K562 (cell line): ENCODE data around the gene RC3H2. TPM values are rescaled to one million over a fixed set of nuclear protein-coding genes. Genes with fewer than 3 reads are reported as not detected.
A peak's percentile ranks its signal among the peaks of the same experiment; 100 is the strongest.

Experiments used
- BHLHE40 ChIP-seq: IDR thresholded peaks from 2 replicates; pipeline ENCODE4 v1.6.1; 2011; ENCODE audit warnings: low read length, improper control_type of control experiment
- CHD1 ChIP-seq: fragments of 200-600 bp; sonication (generic); IDR thresholded peaks from one replicate; pipeline ENCODE4 v1.6.1; 2012; ENCODE audit warnings: mild to moderate bottlenecking, moderate library complexity, low read length, inconsistent platforms
- ERF ChIP-seq: fragments of 450-650 bp; formaldehyde crosslinking; IDR thresholded peaks from 2 replicates; pipeline ENCODE4 v1.4.0; 2020; ENCODE audit warnings: mild to moderate bottlenecking, mixed read lengths
- FOXA3 ChIP-seq, 2 experiments: fragments of 450-650 bp in 1 of 2; sonication (generic) in 1 of 2; formaldehyde crosslinking; IDR thresholded peaks in 1 of 2; conservative IDR thresholded peaks in 1 of 2; 2 replicates each; pipeline versions ENCODE4 v1.4.0 to v1.8.0; 2020 to 2022; ENCODE audit warnings: mild to moderate bottlenecking in 2 of 2, missing genetic modification reagents in 1 of 2
- HDAC1 ChIP-seq, 2 experiments: fragments of 450-650 bp; IDR thresholded peaks; 2 replicates each; pipeline ENCODE4 v1.6.1; 2016 to 2017; ENCODE audit warnings: inconsistent platforms in 1 of 2, mild to moderate bottlenecking in 1 of 2, moderate library complexity in 1 of 2
- MXI1 ChIP-seq: IDR thresholded peaks from 2 replicates; pipeline ENCODE4 v1.6.1; 2011; ENCODE audit warnings: low read depth, mild to moderate bottlenecking, improper control_type of control experiment, low read length
- MYNN ChIP-seq, 2 experiments: sonication (generic); formaldehyde crosslinking in 1 of 2; IDR thresholded peaks; 2 replicates each; pipeline versions ENCODE4 v1.5.0 to v1.6.1; 2016 to 2020; ENCODE audit warnings: antibody characterized with exemption in 1 of 2, missing genetic modification reagents in 1 of 2
- SRSF9 ChIP-seq: fragments of 200-400 bp; formaldehyde crosslinking; IDR thresholded peaks from 2 replicates; pipeline ENCODE4 v1.6.1; 2017; ENCODE audit warnings: low read depth, low read length, borderline replicate concordance
- TAF9B ChIP-seq: fragments of 450-650 bp; IDR thresholded peaks from 2 replicates; pipeline ENCODE4 v1.6.1; 2018; ENCODE audit warnings: mild to moderate bottlenecking; ENCODE audit not compliant: partially characterized antibody
- ZNF224 ChIP-seq: sonication (generic); formaldehyde crosslinking; IDR thresholded peaks from 2 replicates; pipeline ENCODE4 v1.8.0; 2022; ENCODE audit warnings: mild to moderate bottlenecking, missing genetic modification reagents
- ZNF282 ChIP-seq: sonication (generic); formaldehyde crosslinking; IDR thresholded peaks from 2 replicates; pipeline ENCODE4 v1.8.1; 2023; ENCODE audit warnings: missing genetic modification reagents
- ZZZ3 ChIP-seq: fragments of 450-650 bp; IDR thresholded peaks from 2 replicates; pipeline ENCODE4 v1.6.1; 2016; ENCODE audit warnings: antibody characterized with exemption, mild to moderate bottlenecking, moderate library complexity
- polyA plus RNA-seq, 8 experiments: library from polyadenylated mRNA; depleted of rRNA in 4 of 8; stranded (reverse) in 5 of 8; unstranded in 3 of 8; fragments of >200 nt; fragmentation: Nextera tagmentation in 2 of 8; fragmentation: Illumina TruSeq in 1 of 8; extraction: Ambion mirVana in 2 of 8; extraction: Trizol in 1 of 8; gene quantifications; 2 replicates each; pipeline versions ENCODE4 v1.2.1 to v1.2.3, GENCODE V29; 2011 to 2014; ENCODE audit warnings: inconsistent platforms in 1 of 8, missing spikeins in 1 of 8
- total RNA-seq, 7 experiments: library from RNA; depleted of rRNA in 6 of 7; stranded (reverse); fragments of >200 nt in 6 of 7; fragmentation: Illumina TruSeq in 2 of 7; extraction: Trizol in 2 of 7; gene quantifications; 2 replicates each; pipeline versions ENCODE4 v1.2.1 to v1.2.3, GENCODE V29; 2011 to 2021; ENCODE audit warnings: low replicate concordance in 1 of 7
- TF ChIP-seq, protein P1 (sequence below): fragments of 450-650 bp; IDR thresholded peaks from 2 replicates; pipeline ENCODE4 v1.6.1; 2018; ENCODE audit not compliant: partially characterized antibody
- TF ChIP-seq, protein P2 (sequence below): fragments of 450-650 bp; IDR thresholded peaks from 2 replicates; pipeline ENCODE4 v1.6.1; 2016
- TF ChIP-seq, protein P3 (sequence below): conservative IDR thresholded peaks from 2 replicates; pipeline ENCODE4 v1.6.1; 2011; ENCODE audit warnings: low read depth, mild to moderate bottlenecking, low read length; ENCODE audit not compliant: control insufficient read depth
- TF ChIP-seq, protein P4 (sequence below): fragments of 450-650 bp; formaldehyde crosslinking; IDR thresholded peaks from 2 replicates; pipeline ENCODE4 v1.4.0; 2020; ENCODE audit warnings: mild to moderate bottlenecking

RC3H2 gene
- total and polyA plus RNA-seq, 9 of the 15 experiments (the other 6 are each of a cell fraction or from before 2014, with no cell fraction given) = 5.6 to 35.4 (median 18.6) TPM

DNA sequence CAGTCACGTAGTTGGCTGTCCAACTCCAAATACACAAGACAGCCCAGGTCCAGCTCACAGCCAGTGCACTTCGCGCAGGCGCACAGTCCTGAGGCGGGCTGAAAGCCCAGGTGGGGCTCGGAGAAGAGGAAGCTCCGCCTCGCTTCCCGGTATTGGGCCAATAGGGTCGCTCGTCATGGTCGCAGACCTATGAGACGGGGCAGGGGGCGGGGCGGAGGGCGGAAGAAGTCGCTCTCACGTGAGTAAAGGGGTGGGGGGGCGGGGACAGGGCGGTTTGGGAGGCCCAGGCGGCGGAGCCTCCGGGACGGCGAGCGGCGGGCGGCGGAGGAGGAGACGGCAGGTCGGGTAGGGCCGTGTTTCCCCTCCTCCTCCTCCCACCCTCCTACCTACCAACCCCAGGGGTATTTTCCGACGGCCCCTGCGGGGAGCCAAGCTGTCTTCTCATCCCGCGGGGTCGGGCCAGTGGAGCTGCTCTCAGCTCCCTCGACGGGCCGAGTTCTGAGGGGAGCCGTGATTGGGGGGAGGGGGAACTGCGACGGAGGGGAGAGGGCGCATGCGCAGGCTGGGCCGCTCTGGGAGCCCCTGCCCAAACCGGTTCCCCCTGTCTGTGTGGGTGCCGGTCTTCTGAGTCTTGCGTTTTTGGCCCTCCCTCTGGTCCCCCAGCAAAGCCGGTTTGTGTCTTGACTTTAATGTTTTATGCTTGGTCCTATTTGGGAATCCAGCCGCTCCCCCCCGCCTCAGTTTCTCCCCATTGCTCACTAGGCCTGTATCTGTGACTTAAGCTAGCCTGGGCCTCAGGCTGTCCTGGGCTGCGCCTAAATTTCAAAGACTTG is 35.8 kb upstream of the RC3H2 start, which contains the start of gene RABGAP1 (continued):
- TF ChIP-seq, protein P1, sequence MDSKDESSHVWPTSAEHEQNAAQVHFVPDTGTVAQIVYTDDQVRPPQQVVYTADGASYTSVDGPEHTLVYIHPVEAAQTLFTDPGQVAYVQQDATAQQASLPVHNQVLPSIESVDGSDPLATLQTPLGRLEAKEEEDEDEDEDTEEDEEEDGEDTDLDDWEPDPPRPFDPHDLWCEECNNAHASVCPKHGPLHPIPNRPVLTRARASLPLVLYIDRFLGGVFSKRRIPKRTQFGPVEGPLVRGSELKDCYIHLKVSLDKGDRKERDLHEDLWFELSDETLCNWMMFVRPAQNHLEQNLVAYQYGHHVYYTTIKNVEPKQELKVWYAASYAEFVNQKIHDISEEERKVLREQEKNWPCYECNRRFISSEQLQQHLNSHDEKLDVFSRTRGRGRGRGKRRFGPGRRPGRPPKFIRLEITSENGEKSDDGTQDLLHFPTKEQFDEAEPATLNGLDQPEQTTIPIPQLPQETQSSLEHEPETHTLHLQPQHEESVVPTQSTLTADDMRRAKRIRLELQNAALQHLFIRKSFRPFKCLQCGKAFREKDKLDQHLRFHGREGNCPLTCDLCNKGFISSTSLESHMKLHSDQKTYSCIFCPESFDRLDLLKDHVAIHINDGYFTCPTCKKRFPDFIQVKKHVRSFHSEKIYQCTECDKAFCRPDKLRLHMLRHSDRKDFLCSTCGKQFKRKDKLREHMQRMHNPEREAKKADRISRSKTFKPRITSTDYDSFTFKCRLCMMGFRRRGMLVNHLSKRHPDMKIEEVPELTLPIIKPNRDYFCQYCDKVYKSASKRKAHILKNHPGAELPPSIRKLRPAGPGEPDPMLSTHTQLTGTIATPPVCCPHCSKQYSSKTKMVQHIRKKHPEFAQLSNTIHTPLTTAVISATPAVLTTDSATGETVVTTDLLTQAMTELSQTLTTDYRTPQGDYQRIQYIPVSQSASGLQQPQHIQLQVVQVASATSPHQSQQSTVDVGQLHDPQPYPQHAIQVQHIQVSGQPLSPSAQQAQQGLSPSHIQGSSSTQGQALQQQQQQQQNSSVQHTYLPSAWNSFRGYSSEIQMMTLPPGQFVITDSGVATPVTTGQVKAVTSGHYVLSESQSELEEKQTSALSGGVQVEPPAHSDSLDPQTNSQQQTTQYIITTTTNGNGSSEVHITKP = no peak
- no peak for TF ChIP-seq FOXA3 (CRISPR knock-in tag; conservative IDR thresholded peaks at IDR 0.05 in 1 of 2, IDR thresholded peaks at IDR 0.05 in 1 of 2)
- no peak for TF ChIP-seq MXI1
- peak in 1 of 2 experiments; percentile 39; a peak in 2 of 4 replicates for TF ChIP-seq HDAC1 (IDR thresholded peaks at IDR 0.05)
- TF ChIP-seq ZZZ3 = no peak
- no peak for TF ChIP-seq ZNF224 (CRISPR knock-in tag)
- TF ChIP-seq TAF9B = no peak
- TF ChIP-seq MYNN (IDR thresholded peaks at IDR 0.05) = 0 out of 2 replicates have a peak, but pooled peaks have one; percentile 44
- TF ChIP-seq MYNN (CRISPR knock-in tag; IDR thresholded peaks at IDR 0.05) = no peak
- TF ChIP-seq SRSF9 = no peak
- peak; percentile 92 for TF ChIP-seq BHLHE40
- TF ChIP-seq, protein P2, sequence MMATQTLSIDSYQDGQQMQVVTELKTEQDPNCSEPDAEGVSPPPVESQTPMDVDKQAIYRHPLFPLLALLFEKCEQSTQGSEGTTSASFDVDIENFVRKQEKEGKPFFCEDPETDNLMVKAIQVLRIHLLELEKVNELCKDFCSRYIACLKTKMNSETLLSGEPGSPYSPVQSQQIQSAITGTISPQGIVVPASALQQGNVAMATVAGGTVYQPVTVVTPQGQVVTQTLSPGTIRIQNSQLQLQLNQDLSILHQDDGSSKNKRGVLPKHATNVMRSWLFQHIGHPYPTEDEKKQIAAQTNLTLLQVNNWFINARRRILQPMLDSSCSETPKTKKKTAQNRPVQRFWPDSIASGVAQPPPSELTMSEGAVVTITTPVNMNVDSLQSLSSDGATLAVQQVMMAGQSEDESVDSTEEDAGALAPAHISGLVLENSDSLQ = peak; percentile 61
- no peak for TF ChIP-seq CHD1
- TF ChIP-seq ZNF282 (CRISPR knock-in tag) = no peak
- no peak for TF ChIP-seq ERF (CRISPR knock-in tag)
- TF ChIP-seq, protein P3, sequence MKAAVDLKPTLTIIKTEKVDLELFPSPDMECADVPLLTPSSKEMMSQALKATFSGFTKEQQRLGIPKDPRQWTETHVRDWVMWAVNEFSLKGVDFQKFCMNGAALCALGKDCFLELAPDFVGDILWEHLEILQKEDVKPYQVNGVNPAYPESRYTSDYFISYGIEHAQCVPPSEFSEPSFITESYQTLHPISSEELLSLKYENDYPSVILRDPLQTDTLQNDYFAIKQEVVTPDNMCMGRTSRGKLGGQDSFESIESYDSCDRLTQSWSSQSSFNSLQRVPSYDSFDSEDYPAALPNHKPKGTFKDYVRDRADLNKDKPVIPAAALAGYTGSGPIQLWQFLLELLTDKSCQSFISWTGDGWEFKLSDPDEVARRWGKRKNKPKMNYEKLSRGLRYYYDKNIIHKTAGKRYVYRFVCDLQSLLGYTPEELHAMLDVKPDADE = no peak
- TF ChIP-seq, protein P4, sequence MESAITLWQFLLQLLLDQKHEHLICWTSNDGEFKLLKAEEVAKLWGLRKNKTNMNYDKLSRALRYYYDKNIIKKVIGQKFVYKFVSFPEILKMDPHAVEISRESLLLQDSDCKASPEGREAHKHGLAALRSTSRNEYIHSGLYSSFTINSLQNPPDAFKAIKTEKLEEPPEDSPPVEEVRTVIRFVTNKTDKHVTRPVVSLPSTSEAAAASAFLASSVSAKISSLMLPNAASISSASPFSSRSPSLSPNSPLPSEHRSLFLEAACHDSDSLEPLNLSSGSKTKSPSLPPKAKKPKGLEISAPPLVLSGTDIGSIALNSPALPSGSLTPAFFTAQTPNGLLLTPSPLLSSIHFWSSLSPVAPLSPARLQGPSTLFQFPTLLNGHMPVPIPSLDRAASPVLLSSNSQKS (CRISPR knock-in tag) = no peak
